ENCODE results near the gene TRIM22.

DNA sequence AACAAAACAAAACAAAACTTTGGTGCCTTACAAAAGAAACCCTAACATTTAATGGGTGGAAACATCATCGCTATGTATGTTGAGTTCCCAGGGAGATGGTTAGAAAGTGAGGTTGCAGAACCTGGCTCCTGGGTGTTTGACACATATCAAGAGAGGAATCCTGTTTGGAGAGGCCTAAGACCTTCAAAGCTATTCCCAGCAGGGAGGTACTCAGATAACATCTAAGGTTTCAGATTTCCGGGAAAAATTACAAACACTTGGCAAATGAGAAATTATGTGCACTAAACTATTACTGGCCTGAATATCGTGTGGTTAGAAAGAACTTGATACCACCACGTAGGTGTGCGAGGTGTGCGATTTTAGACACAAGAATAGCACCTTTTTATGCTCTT lies 23.2 kb upstream of the TRIM22 start:
- TF ChIP-seq, protein P1, sequence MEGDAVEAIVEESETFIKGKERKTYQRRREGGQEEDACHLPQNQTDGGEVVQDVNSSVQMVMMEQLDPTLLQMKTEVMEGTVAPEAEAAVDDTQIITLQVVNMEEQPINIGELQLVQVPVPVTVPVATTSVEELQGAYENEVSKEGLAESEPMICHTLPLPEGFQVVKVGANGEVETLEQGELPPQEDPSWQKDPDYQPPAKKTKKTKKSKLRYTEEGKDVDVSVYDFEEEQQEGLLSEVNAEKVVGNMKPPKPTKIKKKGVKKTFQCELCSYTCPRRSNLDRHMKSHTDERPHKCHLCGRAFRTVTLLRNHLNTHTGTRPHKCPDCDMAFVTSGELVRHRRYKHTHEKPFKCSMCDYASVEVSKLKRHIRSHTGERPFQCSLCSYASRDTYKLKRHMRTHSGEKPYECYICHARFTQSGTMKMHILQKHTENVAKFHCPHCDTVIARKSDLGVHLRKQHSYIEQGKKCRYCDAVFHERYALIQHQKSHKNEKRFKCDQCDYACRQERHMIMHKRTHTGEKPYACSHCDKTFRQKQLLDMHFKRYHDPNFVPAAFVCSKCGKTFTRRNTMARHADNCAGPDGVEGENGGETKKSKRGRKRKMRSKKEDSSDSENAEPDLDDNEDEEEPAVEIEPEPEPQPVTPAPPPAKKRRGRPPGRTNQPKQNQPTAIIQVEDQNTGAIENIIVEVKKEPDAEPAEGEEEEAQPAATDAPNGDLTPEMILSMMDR (IDR thresholded peaks at IDR 0.05) = no peak
- no peak for TF ChIP-seq POLR2A (IDR thresholded peaks at IDR 0.05)

Measured in thyroid gland (tissue), 4 donors.